GM18526 (cell line): ENCODE data around the gene PRDM1.

Experiments used
- POLR2A ChIP-seq: IDR thresholded peaks from 3 replicates; pipeline ENCODE4 v1.6.1; 2011; ENCODE audit not compliant: insufficient read length; ENCODE audit errors: extremely low read depth

The PRDM1 gene

GRCh38 chr6:106126482-106126881 is 40.3 kb downstream of the PRDM1 start:
- no peak for TF ChIP-seq POLR2A

GRCh38 chr6:106128981-106129781 is 43.0 kb downstream of the PRDM1 start:
- no peak for TF ChIP-seq POLR2A

- TF ChIP-seq POLR2A = no peak
These were observed 46.1 kb downstream of the PRDM1 start for GRCh38 chr6:106132153-106132698.

GRCh38 chr6:106133040-106133439 is 46.9 kb downstream of the PRDM1 start:
- no peak for TF ChIP-seq POLR2A

- TF ChIP-seq POLR2A = no peak
These were observed 48.1 kb downstream of the PRDM1 start for GRCh38 chr6:106134087-106134770.

- no peak for TF ChIP-seq POLR2A
These were observed 48.9 kb downstream of the PRDM1 start for GRCh38 chr6:106134906-106135634.

GRCh38 chr6:106135911-106136571 is 49.9 kb downstream of the PRDM1 start:
- no peak for TF ChIP-seq POLR2A

GRCh38 chr6:106136845-106137244 is 50.7 kb downstream of the PRDM1 start:
- TF ChIP-seq POLR2A = no peak

GRCh38 chr6:106138151-106138550 is 52.0 kb downstream of the PRDM1 start:
- TF ChIP-seq POLR2A = no peak

- TF ChIP-seq POLR2A = peak; percentile 31
These were observed 55.5 kb downstream of the PRDM1 start for GRCh38 chr6:106141441-106142237.

- TF ChIP-seq POLR2A = no peak
These were observed 56.8 kb downstream of the PRDM1 start for GRCh38 chr6:106142876-106143431.

- no peak for TF ChIP-seq POLR2A
These were observed 57.5 kb downstream of the PRDM1 start for GRCh38 chr6:106143665-106144064.

GRCh38 chr6:106145144-106145543 is 59.0 kb downstream of the PRDM1 start:
- TF ChIP-seq POLR2A = no peak

- no peak for TF ChIP-seq POLR2A
These were observed 59.6 kb downstream of the PRDM1 start for GRCh38 chr6:106145741-106146227.
